Measurements from ENCODE around the gene SLC41A1. TPM values are rescaled to one million over a fixed set of nuclear protein-coding genes. Genes with fewer than 3 reads are reported as not detected.

Gene SLC41A1
- total and polyA plus RNA-seq, 9 of the 15 experiments (the other 6 are each of a cell fraction or from before 2014, with no cell fraction given): 4.1 to 29.3 (median 11.4) TPM

GRCh38 chr1:205751036-205751651, 61.9 kb downstream of the SLC41A1 start (continued):
- peak; percentile 96 for TF ChIP-seq FOXM1 (IDR thresholded peaks at IDR 0.05; ENCODE audit: low read depth)
- TF ChIP-seq FOXM1 (CRISPR knock-in tag; IDR thresholded peaks at IDR 0.05; ENCODE audit: low read depth): no peak
- no peak for TF ChIP-seq MEF2A (IDR thresholded peaks at IDR 0.05; ENCODE audit: control insufficient read depth, low read depth, low read length)
- TF ChIP-seq MBD1 (CRISPR knock-in tag; IDR thresholded peaks at IDR 0.05): peak; percentile 82
- TF ChIP-seq ZBTB7A (IDR thresholded peaks at IDR 0.05; ENCODE audit: borderline replicate concordance, control insufficient read depth, low read depth, low read length): peak; percentile 30; the same call in 1 of the 2 replicates
- TF ChIP-seq ADNP (tag; IDR thresholded peaks at IDR 0.05): peak; percentile 97
- peak; percentile 57 for TF ChIP-seq MYBL2 (IDR thresholded peaks at IDR 0.05; ENCODE audit: low read depth)
- no peak for TF ChIP-seq MYBL2 (CRISPR knock-in tag; IDR thresholded peaks at IDR 0.05; ENCODE audit: borderline replicate concordance)
- 0 out of 2 replicates have a peak, but pooled peaks have one; percentile 53 for TF ChIP-seq PREB (CRISPR knock-in tag; IDR thresholded peaks at IDR 0.05)
- peak; percentile 25 for TF ChIP-seq NFYB (IDR thresholded peaks at IDR 0.05; ENCODE audit: extremely low read depth, insufficient read length)
- TF ChIP-seq CLOCK (CRISPR knock-in tag; IDR thresholded peaks at IDR 0.05; ENCODE audit: borderline replicate concordance): no peak
- no peak for TF ChIP-seq XRCC3 (IDR thresholded peaks at IDR 0.05)
- TF ChIP-seq ARNT (IDR thresholded peaks at IDR 0.05): peak; percentile 12 to 26; a peak in 1 of 4 replicates
- no peak for TF ChIP-seq FOXP4 (CRISPR knock-in tag; IDR thresholded peaks at IDR 0.05; ENCODE audit: borderline replicate concordance)
- TF ChIP-seq TRIM25 (IDR thresholded peaks at IDR 0.05; ENCODE audit: borderline replicate concordance): no peak
- TF ChIP-seq ID3 (CRISPR knock-in tag; IDR thresholded peaks at IDR 0.05): no peak
- TF ChIP-seq ID3 (tag; IDR thresholded peaks at IDR 0.05): 0 out of 2 replicates have a peak, but pooled peaks have one; percentile 1

Measured in K562 (cell line).